Skin of body (tissue), 2 donors: ENCODE results near the gene PTPRK. TPM values are rescaled to one million over a fixed set of nuclear protein-coding genes. Genes with fewer than 3 reads are reported as not detected.
"Not testable (repeated sequence)": the region's sequence is repeated elsewhere in the genome, so short reads cannot be mapped to it uniquely, and the experiment has no call there.

ENCODE experiments used
- DNase-seq: peaks from one replicate; lab custom pipeline; 2025; lab: John Stamatoyannopoulos, UW
- total RNA-seq: library from RNA; depleted of rRNA; stranded (reverse); fragments of >200 nt; gene quantifications from one replicate; pipeline ENCODE4 v1.2.3, GENCODE V29; 2014

The PTPRK gene
- total RNA-seq, 1 donor from 2014 or later: 56.9 TPM

DNA sequence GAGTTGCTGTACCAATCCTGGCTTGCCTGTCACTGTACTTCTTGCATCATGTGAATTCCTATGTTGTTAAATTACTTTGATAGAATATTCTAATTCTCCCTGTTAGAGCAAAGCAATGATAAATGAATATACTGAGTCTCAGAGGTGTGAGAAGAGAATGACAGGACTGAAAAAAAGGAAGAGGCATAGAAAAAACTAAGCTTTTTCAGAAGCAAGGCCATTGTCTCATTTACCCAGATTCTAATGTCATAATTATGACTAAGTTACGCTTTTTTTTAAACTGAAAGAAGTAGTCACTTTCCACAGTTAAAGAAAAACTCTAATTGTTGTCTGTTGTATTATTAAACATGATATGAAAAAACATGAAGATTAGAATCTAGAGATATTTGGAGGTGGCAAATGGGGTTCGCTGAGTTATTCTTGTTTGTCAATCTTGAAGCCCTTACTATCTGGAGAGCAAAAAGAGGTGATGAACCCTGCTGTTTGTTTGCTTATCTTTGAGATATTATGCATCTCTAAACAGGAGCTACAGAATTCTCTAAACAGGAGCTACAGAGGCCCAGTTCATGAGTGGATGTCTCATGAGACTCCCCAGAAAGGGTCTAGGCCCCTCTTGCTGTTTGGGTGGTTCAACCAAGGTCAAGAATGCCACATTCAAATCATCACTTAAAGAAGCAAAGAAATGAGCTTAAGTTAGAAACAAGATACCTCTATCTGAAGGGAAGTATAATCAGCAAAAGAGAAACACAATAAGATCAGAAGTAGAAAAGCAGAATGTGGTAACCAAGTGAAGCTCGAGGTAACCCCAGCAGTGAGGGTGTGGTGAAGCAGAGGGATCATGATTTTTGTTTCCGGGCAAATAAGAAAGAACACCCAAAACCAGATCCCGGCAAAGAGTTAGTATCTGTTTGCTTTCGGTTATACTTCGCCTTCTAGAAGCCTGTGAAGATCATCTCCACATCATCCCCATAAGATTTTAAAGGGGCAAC, 586.3 kb downstream of the PTPRK start:
- no peak for DNase-seq

- DNase-seq: no peak
These were observed 587.3 kb downstream of the PTPRK start for GRCh38 chr6:127933137-127933536.

GRCh38 chr6:127932708-127933107, 587.7 kb downstream of the PTPRK start:
- DNase-seq: no peak

DNA sequence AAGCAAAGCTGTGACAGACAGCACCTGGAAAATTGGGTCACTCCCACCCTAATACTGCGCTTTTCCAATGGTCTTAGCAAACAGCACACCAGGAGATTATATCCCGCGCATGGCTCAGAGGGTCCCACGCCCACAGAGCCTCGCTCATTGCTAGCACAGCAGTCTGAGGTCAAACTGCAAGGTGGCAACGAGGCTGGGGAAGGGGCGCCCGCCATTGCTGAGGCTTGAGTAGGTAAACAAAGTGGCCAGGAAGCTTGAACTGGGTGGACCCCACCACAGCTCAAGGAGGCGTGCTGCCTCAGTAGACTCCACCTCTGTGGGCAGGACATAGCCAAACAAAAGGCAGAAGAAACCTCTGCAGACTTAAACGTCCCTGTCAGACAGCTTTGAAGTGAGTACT, 594.0 kb downstream of the PTPRK start:
- DNase-seq: not testable (repeated sequence)

GRCh38 chr6:127924440-127924839, 596.0 kb downstream of the PTPRK start:
- no peak for DNase-seq

GRCh38 chr6:127924031-127924430, 596.4 kb downstream of the PTPRK start:
- no peak for DNase-seq

- DNase-seq: no peak
These were observed 597.3 kb downstream of the PTPRK start for GRCh38 chr6:127923135-127923534.

DNA sequence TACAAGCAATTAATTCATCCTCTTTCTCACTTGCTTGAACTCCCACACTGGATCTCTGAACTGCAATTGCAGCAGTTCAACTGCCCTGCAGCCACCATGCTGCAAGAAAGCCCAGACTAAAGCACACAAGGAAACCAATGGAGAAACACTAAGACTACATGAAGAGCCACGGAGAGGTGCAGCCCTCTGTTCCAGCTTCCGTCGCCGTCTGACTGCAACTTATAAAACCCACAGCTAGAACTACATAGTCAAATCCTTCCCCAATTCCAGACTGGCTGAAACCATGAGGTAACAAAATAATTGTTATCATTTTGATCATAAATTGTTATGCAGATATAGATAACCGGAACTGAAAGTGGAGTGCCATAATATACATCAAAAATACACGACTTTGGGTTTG, 598.4 kb downstream of the PTPRK start:
- DNase-seq: no peak

DNA sequence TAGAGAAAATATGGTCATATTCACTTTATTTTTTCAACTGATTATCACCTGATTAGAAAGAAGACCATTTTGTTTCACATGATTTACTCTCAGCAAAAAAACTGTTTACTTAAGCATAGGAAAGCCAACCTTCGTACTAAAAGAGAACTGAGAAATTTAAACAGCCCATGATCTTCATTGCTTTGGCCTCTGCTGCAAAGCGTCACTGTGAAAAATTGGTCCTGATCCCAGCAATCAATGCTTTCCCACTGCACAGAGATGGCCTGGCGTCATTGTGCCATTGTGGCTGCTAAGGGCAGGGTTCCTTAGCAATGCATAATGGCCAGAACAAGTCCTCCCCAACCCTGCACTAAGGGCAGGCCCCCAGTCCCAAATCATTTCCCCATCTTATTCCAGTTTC, 599.6 kb downstream of the PTPRK start:
- no peak for DNase-seq
